K562 (cell line): ENCODE measurements around the gene CNNM2. TPM values are rescaled to one million over a fixed set of nuclear protein-coding genes. Genes with fewer than 3 reads are reported as not detected.

Source experiments
- ARID2 ChIP-seq: fragments of 450-650 bp; IDR thresholded peaks from 2 replicates; pipeline ENCODE4 v1.6.1; 2017; ENCODE audit warnings: antibody characterized with exemption, mild to moderate bottlenecking
- FOXA1 ChIP-seq: fragments of 450-650 bp; IDR thresholded peaks from 2 replicates; pipeline ENCODE4 v1.6.1; 2016; ENCODE audit warnings: mild to moderate bottlenecking, borderline replicate concordance
- GABPB2 ChIP-seq: fragments of 250-450 bp; sonication (Bioruptor Pico); conservative IDR thresholded peaks from 2 replicates; pipeline ENCODE4 v1.5.1; 2021; ENCODE audit warnings: mild to moderate bottlenecking
- IRF1 ChIP-seq: sonication (generic); formaldehyde crosslinking; IDR thresholded peaks from 2 replicates; pipeline ENCODE4 v1.8.0; 2022; ENCODE audit warnings: missing genetic modification reagents, mild to moderate bottlenecking, borderline replicate concordance
- KDM4B ChIP-seq, 2 experiments: fragments of 450-650 bp in 1 of 2; sonication (generic) in 1 of 2; IDR thresholded peaks; 2 replicates each; pipeline ENCODE4 v1.6.1; 2016 to 2017; ENCODE audit warnings: borderline replicate concordance in 2 of 2, antibody characterized with exemption in 1 of 2, low read depth in 1 of 2, mild to moderate bottlenecking in 1 of 2
- KLF6 ChIP-seq: fragments of 250-450 bp; sonication (Bioruptor Pico); IDR thresholded peaks from 2 replicates; pipeline ENCODE4 v1.4.0; 2020; ENCODE audit warnings: mild to moderate bottlenecking, moderate library complexity, borderline replicate concordance
- MAFF ChIP-seq: IDR thresholded peaks from 2 replicates; pipeline ENCODE4 v1.6.1; 2012; ENCODE audit warnings: low read length, improper control_type of control experiment
- MAZ ChIP-seq, 2 experiments: fragments of 450-650 bp in 1 of 2; sonication (generic) in 1 of 2; formaldehyde crosslinking; IDR thresholded peaks in 1 of 2; conservative IDR thresholded peaks in 1 of 2; 2 replicates each; pipeline versions ENCODE4 v1.4.0 to v1.5.0; 2020; ENCODE audit warnings: mild to moderate bottlenecking in 1 of 2, missing genetic modification reagents in 1 of 2
- NR4A1 ChIP-seq, 2 experiments: fragments of 250-450 bp in 1 of 2; fragments of 450-650 bp in 1 of 2; sonication (Bioruptor Pico) in 1 of 2; IDR thresholded peaks; 2 replicates each; pipeline versions ENCODE4 v1.4.0 to v1.6.1; 2016 to 2020; ENCODE audit warnings: mild to moderate bottlenecking in 2 of 2, missing compliant biosample characterization in 1 of 2, missing genetic modification characterization in 1 of 2, moderate library complexity in 1 of 2
- PRMT5 ChIP-seq: sonication (generic); formaldehyde crosslinking; IDR thresholded peaks from 2 replicates; pipeline ENCODE4 v1.5.0; 2020; ENCODE audit warnings: missing genetic modification reagents
- RAD21 ChIP-seq, 2 experiments: fragments of 250-450 bp in 1 of 2; fragments of 450-650 bp in 1 of 2; sonication (Bioruptor Pico) in 1 of 2; formaldehyde crosslinking in 1 of 2; IDR thresholded peaks in 1 of 2; conservative IDR thresholded peaks in 1 of 2; 2 replicates each; pipeline versions ENCODE4 v1.4.0 to v1.8.0; 2020 to 2022; ENCODE audit warnings: mild to moderate bottlenecking in 2 of 2, moderate library complexity in 1 of 2
- UBTF ChIP-seq, 2 experiments: IDR thresholded peaks; 2 replicates each; pipeline ENCODE4 v1.6.1; 2012; ENCODE audit warnings: improper control_type of control experiment in 2 of 2, low read depth in 2 of 2, low read length in 2 of 2, borderline replicate concordance in 1 of 2
- ZBTB7A ChIP-seq: IDR thresholded peaks from 2 replicates; pipeline ENCODE4 v1.6.1; 2011; ENCODE audit warnings: low read depth, mild to moderate bottlenecking, low read length, moderate library complexity, borderline replicate concordance; ENCODE audit not compliant: control insufficient read depth
- ZNF124 ChIP-seq: sonication (generic); formaldehyde crosslinking; IDR thresholded peaks from 2 replicates; pipeline ENCODE4 v1.8.1; 2022; ENCODE audit warnings: missing genetic modification reagents
- ZNF311 ChIP-seq: fragments of 250-450 bp; sonication (Bioruptor Pico); IDR thresholded peaks from 2 replicates; pipeline ENCODE4 v1.4.0; 2020; ENCODE audit warnings: mild to moderate bottlenecking, moderate library complexity
- ZNF436 ChIP-seq: fragments of 250-450, 450-650 bp; sonication (Bioruptor Pico); formaldehyde crosslinking; IDR thresholded peaks from 2 replicates; pipeline ENCODE4 v1.7.0; 2020; ENCODE audit warnings: mild to moderate bottlenecking
- polyA plus RNA-seq, 8 experiments: library from polyadenylated mRNA; depleted of rRNA in 4 of 8; stranded (reverse) in 5 of 8; unstranded in 3 of 8; fragments of >200 nt; fragmentation: Nextera tagmentation in 2 of 8; fragmentation: Illumina TruSeq in 1 of 8; extraction: Ambion mirVana in 2 of 8; extraction: Trizol in 1 of 8; gene quantifications; 2 replicates each; pipeline versions ENCODE4 v1.2.1 to v1.2.3, GENCODE V29; 2011 to 2014; ENCODE audit warnings: inconsistent platforms in 1 of 8, missing spikeins in 1 of 8
- total RNA-seq, 7 experiments: library from RNA; depleted of rRNA in 6 of 7; stranded (reverse); fragments of >200 nt in 6 of 7; fragmentation: Illumina TruSeq in 2 of 7; extraction: Trizol in 2 of 7; gene quantifications; 2 replicates each; pipeline versions ENCODE4 v1.2.1 to v1.2.3, GENCODE V29; 2011 to 2021; ENCODE audit warnings: low replicate concordance in 1 of 7
- TF ChIP-seq, protein P1 (sequence below): fragments of 450-650 bp; IDR thresholded peaks from 2 replicates; pipeline ENCODE4 v1.6.1; 2017; ENCODE audit warnings: mild to moderate bottlenecking, moderate library complexity
- TF ChIP-seq, protein P2 (sequence below), 2 experiments: fragments of 200-800 bp in 1 of 2; sonication (Bioruptor generic) in 1 of 2; sonication (generic) in 1 of 2; formaldehyde crosslinking in 1 of 2; IDR thresholded peaks in 1 of 2; conservative IDR thresholded peaks in 1 of 2; 2 replicates each; pipeline versions ENCODE4 v1.5.0 to v1.6.1; 2016 to 2020; ENCODE audit warnings: missing compliant biosample characterization in 1 of 2, missing genetic modification characterization in 1 of 2, missing genetic modification reagents in 1 of 2
- TF ChIP-seq, protein P3 (sequence below): sonication (generic); formaldehyde crosslinking; IDR thresholded peaks from 2 replicates; pipeline ENCODE4 v1.5.0; 2020; ENCODE audit warnings: missing genetic modification reagents

Gene CNNM2
- total and polyA plus RNA-seq, 9 of the 15 experiments (the other 6 are each of a cell fraction or from before 2014, with no cell fraction given) = 0.21 to 5.0 (median 1.3) TPM

GRCh38 chr10:102917314-102917961, 656 bp upstream of the CNNM2 start (continued):
- no peak for TF ChIP-seq IRF1 (CRISPR knock-in tag)
- TF ChIP-seq ARID2 = peak; percentile 90
- TF ChIP-seq PRMT5 (CRISPR knock-in tag) = no peak
- TF ChIP-seq NR4A1 (CRISPR knock-in tag; IDR thresholded peaks at IDR 0.05) = peak; percentile 52; the same call in 1 of the 2 replicates
- TF ChIP-seq NR4A1 (tag; IDR thresholded peaks at IDR 0.05) = no peak
- TF ChIP-seq, protein P1, sequence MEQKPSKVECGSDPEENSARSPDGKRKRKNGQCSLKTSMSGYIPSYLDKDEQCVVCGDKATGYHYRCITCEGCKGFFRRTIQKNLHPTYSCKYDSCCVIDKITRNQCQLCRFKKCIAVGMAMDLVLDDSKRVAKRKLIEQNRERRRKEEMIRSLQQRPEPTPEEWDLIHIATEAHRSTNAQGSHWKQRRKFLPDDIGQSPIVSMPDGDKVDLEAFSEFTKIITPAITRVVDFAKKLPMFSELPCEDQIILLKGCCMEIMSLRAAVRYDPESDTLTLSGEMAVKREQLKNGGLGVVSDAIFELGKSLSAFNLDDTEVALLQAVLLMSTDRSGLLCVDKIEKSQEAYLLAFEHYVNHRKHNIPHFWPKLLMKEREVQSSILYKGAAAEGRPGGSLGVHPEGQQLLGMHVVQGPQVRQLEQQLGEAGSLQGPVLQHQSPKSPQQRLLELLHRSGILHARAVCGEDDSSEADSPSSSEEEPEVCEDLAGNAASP = no peak
- TF ChIP-seq ZBTB7A = 0 out of 2 replicates have a peak, but pooled peaks have one; percentile 22
- peak; percentile 96 to 97 for TF ChIP-seq RAD21 (CRISPR knock-in tag; conservative IDR thresholded peaks at IDR 0.05 in 1 of 2, IDR thresholded peaks at IDR 0.05 in 1 of 2)
- TF ChIP-seq GABPB2 = no peak
- TF ChIP-seq UBTF (IDR thresholded peaks at IDR 0.05; ENCODE audit: borderline replicate concordance in 1 of 2, low read depth in 2 of 2, low read length in 2 of 2) = 0 out of 4 replicates have a peak, but pooled peaks of 1 of the 2 experiments have one; percentile 46
- TF ChIP-seq, protein P2, sequence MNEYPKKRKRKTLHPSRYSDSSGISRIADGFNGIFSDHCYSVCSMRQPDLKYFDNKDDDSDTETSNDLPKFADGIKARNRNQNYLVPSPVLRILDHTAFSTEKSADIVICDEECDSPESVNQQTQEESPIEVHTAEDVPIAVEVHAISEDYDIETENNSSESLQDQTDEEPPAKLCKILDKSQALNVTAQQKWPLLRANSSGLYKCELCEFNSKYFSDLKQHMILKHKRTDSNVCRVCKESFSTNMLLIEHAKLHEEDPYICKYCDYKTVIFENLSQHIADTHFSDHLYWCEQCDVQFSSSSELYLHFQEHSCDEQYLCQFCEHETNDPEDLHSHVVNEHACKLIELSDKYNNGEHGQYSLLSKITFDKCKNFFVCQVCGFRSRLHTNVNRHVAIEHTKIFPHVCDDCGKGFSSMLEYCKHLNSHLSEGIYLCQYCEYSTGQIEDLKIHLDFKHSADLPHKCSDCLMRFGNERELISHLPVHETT (CRISPR knock-in tag; conservative IDR thresholded peaks at IDR 0.05 in 1 of 2, IDR thresholded peaks at IDR 0.05 in 1 of 2) = peak in 1 of 2 experiments; percentile 76; a peak in 1 of 4 replicates
- TF ChIP-seq MAZ (CRISPR knock-in tag; conservative IDR thresholded peaks at IDR 0.05 in 1 of 2, IDR thresholded peaks at IDR 0.05 in 1 of 2) = peak in 1 of 2 experiments; percentile 11; a peak in 1 of 4 replicates
- TF ChIP-seq ZNF436 = no peak
- no peak for TF ChIP-seq ZNF124 (CRISPR knock-in tag)
- no peak for TF ChIP-seq KDM4B (IDR thresholded peaks at IDR 0.05; ENCODE audit: borderline replicate concordance in 2 of 2, low read depth in 1 of 2)
- TF ChIP-seq, protein P3, sequence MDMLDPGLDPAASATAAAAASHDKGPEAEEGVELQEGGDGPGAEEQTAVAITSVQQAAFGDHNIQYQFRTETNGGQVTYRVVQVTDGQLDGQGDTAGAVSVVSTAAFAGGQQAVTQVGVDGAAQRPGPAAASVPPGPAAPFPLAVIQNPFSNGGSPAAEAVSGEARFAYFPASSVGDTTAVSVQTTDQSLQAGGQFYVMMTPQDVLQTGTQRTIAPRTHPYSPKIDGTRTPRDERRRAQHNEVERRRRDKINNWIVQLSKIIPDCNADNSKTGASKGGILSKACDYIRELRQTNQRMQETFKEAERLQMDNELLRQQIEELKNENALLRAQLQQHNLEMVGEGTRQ (CRISPR knock-in tag) = no peak
- TF ChIP-seq ZNF311 (CRISPR knock-in tag) = no peak
- no peak for TF ChIP-seq FOXA1
- TF ChIP-seq MAFF = no peak
- TF ChIP-seq KLF6 = no peak
